Activated T-helper 17 cell treated with anti-CD3 and anti-CD28 coated beads, Interleukin-2, amount 50 U/mL, for 72 hours (primary cell): ENCODE results near the gene TRERF1. TPM values are rescaled to one million over a fixed set of nuclear protein-coding genes. Genes with fewer than 3 reads are reported as not detected.
A peak's percentile ranks its signal among the peaks of the same experiment; 100 is the strongest.

Experiments used
- ATAC-seq: fragments of 150-1000 bp; cut with Tn5 transposase; replicated peaks from 2 replicates; pipeline ENCODE4 v1.10.0; 2021; ENCODE audit warnings: mild to moderate bottlenecking, moderate library complexity
- H3K27ac Mint-ChIP-seq: one replicate; pipeline ENCODE4 v1.8.0; 2022; ENCODE audit warnings: mixed read lengths
- H3K27me3 Mint-ChIP-seq: one replicate; pipeline ENCODE4 v1.8.0; 2022; ENCODE audit warnings: mixed read lengths
- H3K36me3 Mint-ChIP-seq: one replicate; pipeline ENCODE4 v1.8.0; 2022; ENCODE audit warnings: low read depth, mild to moderate bottlenecking, mixed read lengths
- H3K4me1 Mint-ChIP-seq: one replicate; pipeline ENCODE4 v1.8.0; 2022; ENCODE audit warnings: mixed read lengths
- H3K4me3 Mint-ChIP-seq: one replicate; pipeline ENCODE4 v1.8.0; 2022; ENCODE audit warnings: mild to moderate bottlenecking, mixed read lengths
- H3K9me3 Mint-ChIP-seq: one replicate; pipeline ENCODE4 v1.8.0; 2022; ENCODE audit warnings: mixed read lengths
- total RNA-seq, 2 donors: library from RNA; stranded (reverse); gene quantifications; one replicate each; pipeline ENCODE4 v1.2.3, GENCODE V29; 2022

The TRERF1 gene
- total RNA-seq, 2 donors from 2014 or later, result 16.6 to 32.4 TPM

DNA sequence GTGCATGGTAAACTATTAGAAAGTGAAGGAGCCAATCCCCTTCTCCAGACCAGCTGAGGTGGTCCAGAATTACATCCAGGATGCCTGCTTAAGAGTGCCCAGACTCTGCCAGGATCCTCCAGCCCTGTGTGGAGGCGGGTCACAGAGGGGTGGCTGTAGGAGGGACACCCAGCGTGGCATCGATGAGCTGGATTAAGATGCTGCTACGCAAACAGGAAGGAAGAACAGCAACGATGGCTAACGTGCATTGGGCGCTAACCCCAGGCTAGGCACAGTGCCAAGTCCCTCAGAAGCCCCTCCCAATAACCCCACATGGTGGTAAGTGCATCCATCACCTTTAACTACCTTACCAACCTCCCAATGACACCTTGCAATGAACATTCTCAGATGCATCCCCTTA, 170.2 kb downstream of the TRERF1 start:
- Mint-ChIP-seq H3K4me1 (peaks cover 33% of the 10 kb centered on the region), H3K27me3 (no peaks in the 10 kb centered on the region)

DNA sequence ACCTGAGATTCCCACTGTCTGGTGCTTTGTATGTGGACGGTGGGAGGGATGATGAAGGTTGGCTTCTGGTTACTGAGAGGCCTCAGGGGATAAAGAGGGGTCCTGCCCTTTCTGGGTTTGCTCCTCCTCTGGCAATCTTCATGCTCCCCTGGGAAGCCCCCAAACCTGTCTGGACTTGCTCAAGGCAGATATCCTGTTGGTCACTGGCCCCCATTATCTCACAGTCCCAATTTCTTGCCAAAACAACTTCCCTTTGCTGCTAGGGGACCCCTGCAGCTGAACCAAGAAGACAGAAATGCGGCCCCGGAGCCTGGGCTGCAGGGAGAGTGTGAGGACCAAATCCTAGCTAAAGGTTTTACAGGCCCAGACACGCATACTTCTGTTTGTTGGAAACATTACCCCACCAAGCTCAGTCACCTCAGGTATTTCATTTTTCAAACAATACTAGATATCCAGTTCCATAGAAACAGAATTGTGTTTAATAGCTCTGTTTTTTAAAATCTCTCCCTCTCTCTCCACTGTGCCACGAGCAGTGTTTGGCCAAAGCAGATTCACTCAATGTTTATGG, 170.7 kb downstream of the TRERF1 start:
- H3K4me3 Mint-ChIP-seq, result peak overlapping the region; percentile 72

More for the DNA sequence above, 170.2 kb downstream of the TRERF1 start:
- Mint-ChIP-seq H3K36me3 (no peaks in the 10 kb centered on the region), H3K9me3 (no peaks in the 10 kb centered on the region), H3K4me3 (peak overlapping the region; percentile 72), H3K27ac (peak overlapping the region; percentile 87)
- peak; percentile 48 for ATAC-seq

DNA sequence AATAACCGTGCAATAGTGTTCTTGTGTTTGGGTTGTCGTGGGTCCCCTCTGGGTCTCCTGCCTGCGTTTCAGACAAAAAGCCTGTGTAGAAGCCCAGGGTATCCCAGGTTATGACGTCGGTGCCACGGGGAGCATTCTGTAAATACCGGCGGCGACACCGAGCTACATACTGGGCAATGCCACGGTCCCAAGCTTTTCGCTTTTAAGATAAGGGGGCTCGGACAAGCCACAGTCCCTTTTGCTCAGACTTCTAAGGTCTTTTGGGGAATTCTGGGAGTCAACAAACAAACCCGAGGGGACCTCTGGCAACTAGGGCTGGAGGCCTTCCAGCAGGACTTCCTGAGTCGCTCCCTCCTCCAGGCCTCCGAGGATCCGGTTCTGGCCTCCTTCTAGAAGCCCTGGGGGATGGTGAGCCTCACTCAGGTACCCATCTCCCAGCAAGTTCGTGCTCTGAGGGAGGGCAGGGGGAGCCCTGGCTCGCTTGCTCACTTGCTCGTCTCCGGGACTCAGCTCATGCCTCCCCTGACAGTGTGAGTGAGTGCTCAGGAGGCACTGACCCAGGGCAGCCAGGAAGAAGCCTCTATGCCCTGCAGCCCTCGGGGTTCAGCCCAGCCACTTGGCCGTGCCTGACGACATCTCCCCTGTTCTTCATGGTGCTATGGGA, 171.6 kb downstream of the TRERF1 start:
- Mint-ChIP-seq H3K27me3 (no peaks in the 10 kb centered on the region), H3K9me3 (no peaks in the 10 kb centered on the region), H3K27ac (peak overlapping the region; percentile 81), H3K36me3 (no peaks in the 10 kb centered on the region), H3K4me1 (peaks cover 33% of the 10 kb centered on the region), H3K4me3 (peak overlapping the region; percentile 32)
- no peak for ATAC-seq

More for the DNA sequence above, 170.7 kb downstream of the TRERF1 start:
- Mint-ChIP-seq H3K9me3 (no peaks in the 10 kb centered on the region), H3K4me1 (peaks cover 33% of the 10 kb centered on the region), H3K27ac (peak overlapping the region; percentile 87), H3K36me3 (no peaks in the 10 kb centered on the region), H3K27me3 (no peaks in the 10 kb centered on the region)
- no peak for ATAC-seq

DNA sequence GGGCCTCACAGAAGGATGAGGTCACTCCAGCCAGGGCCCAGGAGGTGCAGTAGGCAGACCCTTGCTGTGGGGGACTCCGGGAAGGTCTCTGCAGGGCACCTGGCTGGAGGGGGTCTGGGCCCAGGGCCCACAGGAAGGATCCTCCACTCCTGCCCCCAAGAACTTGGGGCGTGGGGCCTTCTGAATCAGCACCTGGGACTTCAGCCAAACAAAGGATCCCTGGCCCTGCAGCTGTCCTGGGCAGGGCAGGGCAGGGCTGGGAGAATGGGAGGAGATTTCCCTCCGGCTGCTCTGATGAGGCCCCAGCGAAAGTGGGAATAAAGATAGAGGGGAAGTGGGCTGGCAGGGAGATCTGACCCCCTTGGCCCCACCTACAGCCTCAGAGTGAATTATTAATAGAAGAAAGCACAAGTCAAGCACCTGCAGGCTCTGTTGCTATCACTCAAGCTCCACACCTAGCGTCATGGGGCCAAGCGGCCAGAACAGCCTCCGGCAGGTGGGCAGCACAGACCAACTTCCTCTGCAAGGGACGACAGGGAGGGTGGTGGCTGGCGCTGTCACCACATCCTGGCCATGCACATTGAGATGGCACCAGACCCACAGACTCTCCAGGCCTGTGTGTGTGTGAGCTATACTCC, 172.5 kb downstream of the TRERF1 start:
- H3K4me3 Mint-ChIP-seq, result peak overlapping the region; percentile 53
- no peaks in the 10 kb centered on the region for H3K9me3 Mint-ChIP-seq
- ATAC-seq, result peak; percentile 66
- no peaks in the 10 kb centered on the region for H3K36me3 Mint-ChIP-seq
- peak overlapping the region; percentile 81 for H3K27ac Mint-ChIP-seq
- peaks cover 33% of the 10 kb centered on the region for H3K4me1 Mint-ChIP-seq
- no peaks in the 10 kb centered on the region for H3K27me3 Mint-ChIP-seq

DNA sequence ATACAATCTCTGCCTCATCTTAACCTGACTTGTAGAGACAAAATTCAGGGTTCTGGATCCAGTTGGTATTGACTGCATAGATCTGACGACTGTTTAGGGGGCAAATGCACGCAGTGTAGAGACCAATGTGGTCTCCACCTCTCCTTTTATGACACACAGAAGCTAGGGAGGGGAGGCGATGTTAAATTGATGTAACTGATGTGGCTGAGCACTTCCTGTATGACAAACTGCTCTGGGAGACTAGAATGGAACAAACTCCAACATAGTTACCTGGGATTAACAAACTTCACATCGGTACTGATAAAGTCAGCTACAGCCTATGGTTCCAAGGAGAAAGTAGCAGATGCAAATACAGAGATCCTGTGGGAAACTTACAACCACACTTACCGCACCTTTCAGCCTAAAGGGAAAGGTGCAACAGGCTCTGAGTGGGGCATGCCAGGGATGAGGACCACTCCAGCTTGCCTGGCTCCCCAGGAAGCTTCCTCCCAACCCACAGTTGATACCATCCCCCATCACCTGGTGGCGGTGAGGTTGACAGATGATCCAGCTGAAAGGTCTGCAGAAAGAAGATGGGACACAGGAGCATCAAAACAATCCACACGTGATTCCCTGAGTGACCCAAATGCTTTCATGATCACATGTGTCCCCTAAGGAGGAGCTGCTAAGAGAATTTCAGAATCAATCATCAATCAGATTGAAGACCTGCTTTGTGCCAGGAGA, 173.4 kb downstream of the TRERF1 start:
- no peaks in the 10 kb centered on the region for H3K36me3 Mint-ChIP-seq
- H3K4me1 Mint-ChIP-seq, result peaks cover 33% of the 10 kb centered on the region
- no peaks in the 10 kb centered on the region for H3K27me3 Mint-ChIP-seq
- peak overlapping the region; percentile 81 for H3K27ac Mint-ChIP-seq
- peak overlapping the region; percentile 53 for H3K4me3 Mint-ChIP-seq
- ATAC-seq, result peak; percentile 72
- no peaks in the 10 kb centered on the region for H3K9me3 Mint-ChIP-seq

DNA sequence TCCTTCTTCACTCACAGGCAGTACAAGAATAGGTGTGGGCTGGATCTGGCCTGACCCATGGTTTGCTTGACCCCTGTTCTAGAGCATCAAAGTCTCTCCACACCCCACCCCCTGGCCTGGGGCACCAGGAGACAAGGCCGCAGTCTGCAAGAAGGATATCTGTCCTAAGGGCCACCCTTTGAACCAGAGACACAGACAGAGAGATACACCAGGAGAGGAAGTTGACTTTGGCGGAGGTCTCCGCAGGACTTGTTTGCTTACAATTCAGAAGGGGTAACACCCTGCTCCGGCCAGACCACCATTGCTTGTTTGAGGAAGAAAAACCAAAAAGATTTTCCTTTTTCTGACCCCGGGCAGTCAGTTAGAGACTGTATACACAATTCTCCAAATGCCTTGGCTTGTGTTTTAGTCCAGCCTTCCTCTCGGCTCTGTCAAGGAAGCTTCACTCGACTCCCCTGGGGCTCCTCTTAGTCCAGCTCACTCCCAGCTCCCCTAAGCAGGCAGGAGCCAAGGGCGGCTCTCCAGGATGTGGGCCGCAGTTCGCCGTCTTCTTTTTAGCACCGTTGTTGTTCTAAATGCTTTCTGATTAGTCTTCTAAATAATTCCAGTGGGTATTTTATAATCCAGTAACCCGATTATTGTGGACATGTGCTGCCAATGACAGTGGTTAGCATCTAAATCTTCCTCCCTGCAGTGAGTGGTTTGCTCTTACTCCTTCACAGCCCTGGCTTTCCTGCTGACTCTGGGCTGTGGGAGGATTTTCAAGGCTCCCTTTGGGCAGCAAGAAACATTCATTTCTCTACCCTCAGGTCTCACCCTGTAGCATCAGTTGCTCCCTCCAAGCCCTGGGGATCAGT, 175.5 kb downstream of the TRERF1 start:
- H3K36me3 Mint-ChIP-seq, result no peaks in the 10 kb centered on the region
- no peaks in the 10 kb centered on the region for H3K27me3 Mint-ChIP-seq
- H3K27ac Mint-ChIP-seq, result no peak overlapping the region

DNA sequence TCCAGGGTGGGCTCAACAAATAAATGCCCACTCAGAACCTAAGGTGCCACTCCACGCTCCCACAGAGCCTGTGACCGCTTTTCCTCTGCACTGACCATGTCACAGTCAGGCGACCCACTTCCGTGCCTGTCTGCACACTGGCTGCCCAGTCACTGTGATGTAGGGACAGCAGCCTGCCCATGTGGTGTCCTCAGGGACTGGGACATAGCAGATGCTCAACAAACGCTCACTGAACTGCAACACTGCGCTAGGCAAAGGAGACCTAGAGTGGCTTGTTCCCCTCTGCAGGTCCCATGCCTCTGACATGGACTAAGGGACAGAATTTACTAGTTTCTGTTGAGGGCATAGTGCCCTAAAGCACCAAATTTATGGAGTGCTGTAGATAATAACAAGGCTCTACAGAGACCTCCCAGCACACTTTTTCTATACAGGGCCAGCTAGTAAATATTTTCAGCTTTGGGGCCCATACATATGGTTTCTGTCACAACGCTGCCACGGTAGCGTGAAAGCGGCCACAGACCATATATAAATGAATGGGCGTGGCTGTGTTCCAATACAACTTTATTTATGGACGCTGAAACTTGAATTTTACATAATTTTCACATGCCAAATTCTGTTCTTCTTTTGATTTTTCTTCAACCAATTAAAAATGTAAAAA, 176.2 kb downstream of the TRERF1 start:
- Mint-ChIP-seq H3K4me1 (peaks cover 23% of the 10 kb centered on the region), H3K4me3 (no peak overlapping the region), H3K27me3 (no peaks in the 10 kb centered on the region), H3K9me3 (no peaks in the 10 kb centered on the region), H3K27ac (peak overlapping the region; percentile 40), H3K36me3 (no peaks in the 10 kb centered on the region)
- no peak for ATAC-seq

More for the DNA sequence above, 175.5 kb downstream of the TRERF1 start:
- ATAC-seq, result no peak
- Mint-ChIP-seq H3K9me3 (no peaks in the 10 kb centered on the region), H3K4me1 (peaks cover 24% of the 10 kb centered on the region), H3K4me3 (no peak overlapping the region)

DNA sequence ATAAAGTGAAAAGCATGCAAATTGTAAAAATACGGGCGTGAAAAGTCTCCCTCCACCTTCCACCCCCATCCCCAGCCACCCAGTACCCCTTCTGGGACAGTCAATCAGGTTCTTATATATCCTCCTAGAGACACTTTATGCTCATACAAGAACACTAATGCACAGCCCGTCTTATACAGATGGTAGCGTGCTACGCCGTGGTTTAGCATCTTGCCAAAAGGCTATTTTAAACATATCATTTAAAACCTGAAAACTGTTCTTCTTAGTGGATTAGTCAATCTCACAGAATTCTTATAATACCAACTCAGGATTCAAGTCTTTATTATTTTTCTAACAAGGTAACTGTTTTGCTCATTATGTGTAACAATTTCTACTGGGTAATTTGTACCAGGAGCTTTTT, 176.8 kb downstream of the TRERF1 start:
- ATAC-seq, result no peak
- H3K4me1 Mint-ChIP-seq, result peaks cover 23% of the 10 kb centered on the region
- no peak overlapping the region for H3K27ac Mint-ChIP-seq
- H3K9me3 Mint-ChIP-seq, result no peaks in the 10 kb centered on the region
- no peaks in the 10 kb centered on the region for H3K27me3 Mint-ChIP-seq
- H3K4me3 Mint-ChIP-seq, result no peak overlapping the region
- no peaks in the 10 kb centered on the region for H3K36me3 Mint-ChIP-seq

DNA sequence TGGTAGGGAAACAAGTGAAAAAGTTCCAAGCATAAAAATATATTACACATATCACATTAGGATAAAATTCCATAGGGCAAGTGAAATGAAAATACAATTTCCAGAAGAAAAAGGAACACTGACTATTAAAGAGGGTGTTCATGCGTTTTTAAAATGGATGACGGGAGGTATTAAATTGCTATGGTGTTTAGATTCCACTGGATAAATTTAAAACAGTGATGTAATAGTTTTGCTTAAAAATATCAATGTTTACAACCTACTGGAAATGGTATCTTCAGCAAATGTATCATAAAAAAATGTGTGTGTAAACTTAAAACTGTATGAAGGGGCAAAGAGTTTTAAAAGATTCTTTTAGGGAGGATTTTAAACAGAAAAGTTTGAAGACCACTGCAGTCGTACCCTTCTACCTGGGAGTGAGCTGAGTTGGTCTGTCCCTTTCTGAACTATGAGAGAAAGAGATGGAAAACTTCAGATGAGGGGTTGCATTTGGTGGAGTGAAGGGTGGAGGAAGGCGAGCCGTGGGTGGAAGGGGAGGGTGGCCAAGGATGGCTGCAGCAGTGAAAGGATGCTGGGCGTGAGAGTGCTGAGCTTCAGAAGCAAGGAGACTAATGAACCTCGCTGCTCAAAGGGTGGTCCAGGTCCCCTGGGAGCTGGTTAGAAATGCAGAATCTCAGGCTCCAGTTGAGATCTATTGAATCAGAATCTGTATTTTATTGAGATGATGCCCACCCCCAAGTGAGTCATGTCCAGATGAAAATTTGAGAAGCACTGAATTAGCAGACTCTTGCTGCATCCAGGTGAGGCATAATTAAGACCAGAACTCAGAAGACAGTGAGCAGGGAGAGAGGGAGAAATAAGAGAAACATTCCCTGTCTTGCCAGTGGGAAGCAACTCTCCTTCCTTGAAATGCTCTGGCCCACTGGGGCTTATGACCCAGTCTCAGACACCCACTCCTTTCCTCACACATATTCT, 179.6 kb downstream of the TRERF1 start:
- Mint-ChIP-seq H3K9me3 (no peaks in the 10 kb centered on the region), H3K4me3 (no peak overlapping the region), H3K36me3 (peaks cover 8% of the 10 kb centered on the region), H3K27ac (peak overlapping the region; percentile 27), H3K4me1 (peaks cover 4% of the 10 kb centered on the region), H3K27me3 (no peaks in the 10 kb centered on the region)
- no peak for ATAC-seq

DNA sequence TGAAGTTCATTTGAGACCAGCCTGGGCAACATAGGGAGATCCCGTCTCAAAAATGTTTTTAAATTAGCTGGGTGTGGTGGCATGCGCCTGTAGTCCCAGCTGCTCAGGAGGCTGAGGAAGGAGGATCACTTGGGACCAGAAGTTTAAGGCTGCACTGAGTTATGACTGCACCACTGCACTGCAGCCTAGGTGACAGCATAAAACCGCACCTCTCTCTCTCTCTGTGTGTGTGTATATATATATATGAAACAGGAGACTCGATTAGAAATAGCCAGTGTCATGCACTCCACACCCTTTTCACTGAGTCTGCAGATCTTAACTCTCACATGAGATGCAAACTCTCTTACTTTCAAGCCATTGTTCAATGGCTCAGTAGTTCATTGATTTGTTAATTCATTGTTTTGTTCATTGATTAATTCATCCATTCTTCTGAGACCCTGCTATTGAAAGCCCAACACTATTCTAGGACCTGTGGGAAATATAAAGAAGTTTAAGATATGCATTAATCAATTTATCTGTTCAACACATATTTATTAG, 181.7 kb downstream of the TRERF1 start:
- Mint-ChIP-seq H3K4me1 (peaks cover 4% of the 10 kb centered on the region), H3K9me3 (no peaks in the 10 kb centered on the region), H3K27ac (peak overlapping the region; percentile 28), H3K27me3 (no peaks in the 10 kb centered on the region), H3K36me3 (peaks cover 8% of the 10 kb centered on the region), H3K4me3 (no peak overlapping the region)
- ATAC-seq, result no peak

DNA sequence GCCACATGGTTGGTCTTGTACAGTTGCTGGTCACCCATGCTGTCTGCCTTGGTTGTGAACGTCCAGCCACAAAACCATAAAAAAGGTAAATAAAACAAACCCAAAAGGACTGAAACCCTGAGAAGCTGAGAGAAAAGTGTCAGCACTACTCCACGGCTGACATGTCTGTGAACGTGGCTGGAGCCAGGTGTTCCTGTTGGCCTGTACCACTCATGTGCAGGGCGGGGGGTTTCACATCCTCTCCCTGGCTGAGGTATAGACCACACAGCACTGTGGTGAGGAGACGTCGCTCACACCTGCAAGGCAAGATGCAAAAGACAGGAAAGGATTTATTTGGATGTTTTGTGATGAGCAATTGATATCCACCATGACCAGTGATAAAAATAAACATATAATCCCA, 182.2 kb downstream of the TRERF1 start:
- peak; percentile 21 for ATAC-seq
- Mint-ChIP-seq H3K27ac (peak overlapping the region; percentile 28), H3K27me3 (no peaks in the 10 kb centered on the region), H3K36me3 (peaks cover 8% of the 10 kb centered on the region), H3K4me1 (peaks cover 4% of the 10 kb centered on the region), H3K9me3 (no peaks in the 10 kb centered on the region), H3K4me3 (no peak overlapping the region)

DNA sequence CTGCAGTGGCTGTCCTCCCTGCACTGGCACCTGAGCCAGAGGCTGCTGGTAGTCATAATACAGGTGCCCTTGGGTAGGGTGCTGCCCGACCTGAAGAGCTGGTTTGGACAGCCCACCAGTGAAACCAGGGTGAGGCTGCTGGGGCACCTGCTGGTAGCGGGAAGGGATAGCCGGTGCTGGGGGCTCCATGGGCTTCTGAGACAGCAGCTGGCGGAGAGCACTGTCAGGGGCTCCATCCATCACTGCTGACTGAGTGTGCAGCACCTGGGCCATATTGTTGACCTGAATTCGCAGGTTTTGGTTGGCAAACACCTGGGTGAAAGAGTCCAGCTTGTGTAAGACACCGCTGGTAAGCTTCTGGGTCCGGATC, 182.9 kb downstream of the TRERF1 start:
- Mint-ChIP-seq H3K27me3 (no peaks in the 10 kb centered on the region), H3K9me3 (no peaks in the 10 kb centered on the region), H3K4me1 (peaks cover 4% of the 10 kb centered on the region), H3K36me3 (peaks cover 8% of the 10 kb centered on the region), H3K27ac (no peak overlapping the region), H3K4me3 (no peak overlapping the region)
- ATAC-seq, result no peak
